C1 segment of cervical spinal cord (tissue), 14 donors: ENCODE results near the gene SIMC1.
"Not testable (repeated sequence)": the region's sequence is repeated elsewhere in the genome, so short reads cannot be mapped to it uniquely, and the experiment has no call there.

ENCODE experiments used
- DNase-seq, 14 donors: peaks; one replicate each; lab custom pipeline; 2025; lab: John Stamatoyannopoulos, UW

The SIMC1 gene

GRCh38 chr5:176290057-176290840 lies 52.0 kb downstream of the SIMC1 start:
- not testable (repeated sequence) for DNase-seq

- not testable (repeated sequence) for DNase-seq
These were observed 67.1 kb downstream of the SIMC1 start for GRCh38 chr5:176305356-176305755.

- no peak for DNase-seq
These were observed 79.5 kb downstream of the SIMC1 start for GRCh38 chr5:176317534-176318374.

- DNase-seq = no peak
These were observed 81.8 kb downstream of the SIMC1 start for GRCh38 chr5:176319827-176320554.

GRCh38 chr5:176320577-176320976 lies 82.4 kb downstream of the SIMC1 start:
- no peak for DNase-seq

- no peak for DNase-seq
These were observed 96.0 kb downstream of the SIMC1 start for GRCh38 chr5:176334031-176334770.

GRCh38 chr5:176337913-176338312 lies 99.7 kb downstream of the SIMC1 start:
- no peak for DNase-seq

- no peak for DNase-seq
These were observed 101.1 kb downstream of the SIMC1 start for GRCh38 chr5:176339304-176339703.

- no peak for DNase-seq
These were observed 103.3 kb downstream of the SIMC1 start for GRCh38 chr5:176341325-176342157.

GRCh38 chr5:176342158-176342483 lies 103.9 kb downstream of the SIMC1 start:
- DNase-seq = no peak

GRCh38 chr5:176342766-176343458 lies 104.7 kb downstream of the SIMC1 start:
- DNase-seq = no peak

- no peak for DNase-seq
These were observed 112.2 kb downstream of the SIMC1 start for GRCh38 chr5:176350416-176350815.

GRCh38 chr5:176352116-176352878 lies 114.1 kb downstream of the SIMC1 start:
- no peak for DNase-seq

- DNase-seq = no peak
These were observed 115.3 kb downstream of the SIMC1 start for GRCh38 chr5:176353533-176353932.

- DNase-seq = no peak
These were observed 117.4 kb downstream of the SIMC1 start for GRCh38 chr5:176355400-176356178.

GRCh38 chr5:176356179-176356566 lies 117.9 kb downstream of the SIMC1 start:
- DNase-seq = no peak

GRCh38 chr5:176359658-176360057 lies 121.4 kb downstream of the SIMC1 start:
- DNase-seq = no peak

GRCh38 chr5:176360894-176361436 lies 122.7 kb downstream of the SIMC1 start:
- peak in 3 of 14 donors; percentile 37 to 57 (median 56) for DNase-seq
